WTC11 (cell line): ENCODE results near the gene NRP2. TPM values are rescaled to one million over a fixed set of nuclear protein-coding genes. Genes with fewer than 3 reads are reported as not detected.

Source experiments
- ATAC-seq: fragments of 200-7000 bp; cut with Tn5 transposase; 2 replicates; pipeline ENCODE4 v1.10.0; 2021; ENCODE audit warnings: mild to moderate bottlenecking, moderate library complexity
- CTCF ChIA-PET: fragments of 300-600 bp; sonication (Branson Sonifier 250); formaldehyde crosslinking; loops from one replicate; lab custom pipeline; 2021; ENCODE audit warnings: antibody characterized with exemption; lab: Charles Lee
- POLR2A ChIA-PET: fragments of 350-600 bp; sonication (Branson Sonifier 250); formaldehyde crosslinking; loops from one replicate; lab custom pipeline; 2021; ENCODE audit warnings: antibody characterized with exemption; lab: Charles Lee
- DNase-seq: peaks from one replicate; pipeline ENCODE4 v3.0.0; 2021; ENCODE audit warnings: low spot score
- H3K27ac Mint-ChIP-seq: 2 replicates; pipeline ENCODE4 v1.8.0; 2021; ENCODE audit warnings: mixed read lengths
- H3K27me3 Mint-ChIP-seq: 2 replicates; pipeline ENCODE4 v1.8.0; 2021; ENCODE audit warnings: low read depth, mild to moderate bottlenecking, moderate library complexity, mixed read lengths
- H3K36me3 Mint-ChIP-seq: 2 replicates; pipeline ENCODE4 v1.8.0; 2021; ENCODE audit warnings: mixed read lengths
- H3K4me1 Mint-ChIP-seq: 2 replicates; pipeline ENCODE4 v1.8.0; 2022; ENCODE audit warnings: mixed read lengths
- H3K4me3 Mint-ChIP-seq: 2 replicates; pipeline ENCODE4 v1.8.0; 2021; ENCODE audit warnings: mild to moderate bottlenecking, moderate library complexity, mixed read lengths
- H3K9me3 Mint-ChIP-seq: 2 replicates; pipeline ENCODE4 v1.8.0; 2021; ENCODE audit warnings: mixed read lengths
- ATF6 ChIP-seq: sonication (generic); formaldehyde crosslinking; IDR thresholded peaks from 2 replicates; pipeline ENCODE4 v1.8.1; 2023; ENCODE audit warnings: mild to moderate bottlenecking, missing genetic modification reagents
- E2F4 ChIP-seq: sonication (generic); formaldehyde crosslinking; IDR thresholded peaks from 2 replicates; pipeline ENCODE4 v1.8.1; 2022; ENCODE audit warnings: low read depth, mild to moderate bottlenecking, moderate library complexity, missing genetic modification reagents, borderline replicate concordance
- ELF4 ChIP-seq: sonication (generic); formaldehyde crosslinking; IDR thresholded peaks from 2 replicates; pipeline ENCODE4 v1.8.1; 2022; ENCODE audit warnings: low read depth, mild to moderate bottlenecking, moderate library complexity, missing genetic modification reagents
- HMGXB4 ChIP-seq: sonication (generic); formaldehyde crosslinking; IDR thresholded peaks from 2 replicates; pipeline ENCODE4 v1.8.1; 2023; ENCODE audit warnings: mild to moderate bottlenecking, moderate library complexity, missing genetic modification reagents
- NFATC4 ChIP-seq: fragments of 250-450 bp; sonication (Bioruptor Pico); IDR thresholded peaks from 2 replicates; pipeline ENCODE4 v1.9.0; 2021; ENCODE audit warnings: mild to moderate bottlenecking
- PRDM15 ChIP-seq: sonication (generic); formaldehyde crosslinking; IDR thresholded peaks from 2 replicates; pipeline ENCODE4 v1.8.0; 2022; ENCODE audit warnings: missing genetic modification reagents
- PREB ChIP-seq: sonication (generic); formaldehyde crosslinking; IDR thresholded peaks from 2 replicates; pipeline ENCODE4 v1.8.1; 2022; ENCODE audit warnings: mild to moderate bottlenecking, missing genetic modification reagents, moderate library complexity, borderline replicate concordance
- PRRX2 ChIP-seq: fragments of 250-450 bp; sonication (Bioruptor Pico); IDR thresholded peaks from 2 replicates; pipeline ENCODE4 v1.8.0; 2021; ENCODE audit warnings: mild to moderate bottlenecking
- RORB ChIP-seq: fragments of 250-450 bp; sonication (Bioruptor Pico); IDR thresholded peaks from 2 replicates; pipeline ENCODE4 v1.9.0; 2021; ENCODE audit warnings: mild to moderate bottlenecking
- STAT6 ChIP-seq: sonication (generic); formaldehyde crosslinking; conservative IDR thresholded peaks from 2 replicates; pipeline ENCODE4 v1.8.1; 2023; ENCODE audit warnings: mild to moderate bottlenecking, low read depth, missing genetic modification reagents, moderate library complexity
- TP53 ChIP-seq: sonication (generic); formaldehyde crosslinking; IDR thresholded peaks from 2 replicates; pipeline ENCODE4 v1.8.1; 2023; ENCODE audit warnings: mild to moderate bottlenecking, missing genetic modification reagents
- USF1 ChIP-seq: sonication (generic); formaldehyde crosslinking; IDR thresholded peaks from 2 replicates; pipeline ENCODE4 v1.8.0; 2022; ENCODE audit warnings: mild to moderate bottlenecking, missing genetic modification reagents
- ZBTB21 ChIP-seq: sonication (generic); formaldehyde crosslinking; IDR thresholded peaks from 2 replicates; pipeline ENCODE4 v1.8.1; 2023; ENCODE audit warnings: mild to moderate bottlenecking, missing genetic modification reagents, borderline replicate concordance
- ZNF121 ChIP-seq: sonication (generic); formaldehyde crosslinking; IDR thresholded peaks from 2 replicates; pipeline ENCODE4 v1.8.0; 2023; ENCODE audit warnings: missing genetic modification reagents
- total RNA-seq: library from RNA; stranded (reverse); gene quantifications from 3 replicates; pipeline ENCODE4 v1.2.3, GENCODE V29; 2021

The NRP2 gene
- total RNA-seq, 1 experiment from 2014 or later: 41.0 TPM

- no peak for TF ChIP-seq PRDM15 (CRISPR knock-in tag)
These were observed 81.5 kb downstream of the NRP2 start (continued) for GRCh38 chr2:205763708-205764211.

GRCh38 chr2:205764270-205764746 is 82.0 kb downstream of the NRP2 start:
- POLR2A ChIA-PET: no interaction called here
- no peak for TF ChIP-seq PRRX2
- TF ChIP-seq TP53: no peak
- TF ChIP-seq STAT6 (CRISPR knock-in tag): no peak
- no peak for TF ChIP-seq ATF6 (CRISPR knock-in tag)
- no peak for TF ChIP-seq HMGXB4 (CRISPR knock-in tag)
- TF ChIP-seq ZNF121 (CRISPR knock-in tag): peak; percentile 80; the same call in 1 of the 2 replicates
- TF ChIP-seq NFATC4 (CRISPR knock-in tag): 0 out of 2 replicates have a peak, but pooled peaks have one; percentile 18
- 0 out of 2 replicates have a peak, but pooled peaks have one; percentile 20 for TF ChIP-seq ZBTB21 (CRISPR knock-in tag)
- H3K4me1 Mint-ChIP-seq: peaks cover 31% of the 10 kb centered on the region
- DNase-seq (peak; percentile 25), ATAC-seq (peak; percentile 58)
- CTCF ChIA-PET: interaction anchor here (1.7 to 2.5 kb wide), 4 partner anchors 11 to 162 kb away, joined by 7 to 9 read pairs (median 8); no protein-coding TSS in a partner anchor
- H3K36me3 Mint-ChIP-seq: no peaks in the 10 kb centered on the region; the same call in none of the 2 replicates
- H3K27me3 Mint-ChIP-seq: no peaks in the 10 kb centered on the region; the same call in 1 of the 2 replicates
- no peaks in the 10 kb centered on the region for H3K9me3 Mint-ChIP-seq
- peak overlapping the region; percentile 70 for H3K4me3 Mint-ChIP-seq
- peak overlapping the region; percentile 97 for H3K27ac Mint-ChIP-seq

- Mint-ChIP-seq H3K4me1 (peaks cover 31% of the 10 kb centered on the region), H3K27ac (peak overlapping the region; percentile 17; the same call in 1 of the 2 replicates), H3K9me3 (no peaks in the 10 kb centered on the region), H3K27me3 (no peaks in the 10 kb centered on the region; the same call in 1 of the 2 replicates), H3K4me3 (no peak overlapping the region), H3K36me3 (no peaks in the 10 kb centered on the region; the same call in none of the 2 replicates)
- ChIA-PET POLR2A (no interaction called here), CTCF (interaction anchor here (2.5 kb wide), 1 partner anchor 161 kb away, joined by 8 read pairs; no protein-coding TSS in a partner anchor)
- DNase-seq: no peak
- ATAC-seq: no peak
- TF ChIP-seq ELF4 (CRISPR knock-in tag) (no peak), E2F4 (CRISPR knock-in tag) (no peak), RORB (no peak), PREB (no peak), PRDM15 (CRISPR knock-in tag) (no peak), USF1 (CRISPR knock-in tag) (no peak)
These were observed 82.8 kb downstream of the NRP2 start for GRCh38 chr2:205765151-205765550.
